Stomach smooth muscle (tissue), 2 donors: Measurements from ENCODE around the gene ADAM19.
A peak's percentile ranks its signal among the peaks of the same experiment; 100 is the strongest.

Experiments used
- H3K27ac ChIP-seq: one replicate; pipeline ENCODE4 v1.7.0; 2013; ENCODE audit warnings: mild to moderate bottlenecking, low read length, inconsistent platforms
- H3K27me3 ChIP-seq, 2 donors: one replicate each; pipeline ENCODE4 v1.7.0; 2013; ENCODE audit warnings: low read length in 2 of 2; ENCODE audit not compliant: insufficient read depth in 2 of 2, control insufficient read depth in 1 of 2
- H3K36me3 ChIP-seq, 2 donors: one replicate each; pipeline ENCODE4 v1.7.0; 2013; ENCODE audit warnings: low read length in 2 of 2; ENCODE audit not compliant: control insufficient read depth in 2 of 2, insufficient read depth in 2 of 2
- H3K4me1 ChIP-seq: one replicate; pipeline ENCODE4 v1.7.0; 2013; ENCODE audit warnings: low read length; ENCODE audit not compliant: control insufficient read depth, insufficient read depth
- H3K4me3 ChIP-seq, 2 donors: one replicate each; pipeline ENCODE4 v1.7.0; 2013; ENCODE audit warnings: low read length in 2 of 2
- H3K9ac ChIP-seq, 2 donors: one replicate each; pipeline ENCODE4 v1.7.0; 2013; ENCODE audit warnings: low read length in 2 of 2, mild to moderate bottlenecking in 1 of 2
- H3K9me3 ChIP-seq, 2 donors: one replicate each; pipeline ENCODE4 v1.7.0; 2013; ENCODE audit warnings: low read length in 2 of 2; ENCODE audit not compliant: control insufficient read depth in 2 of 2
- donor health status: healthy.
- donor health status: Pancreatic carcinoma.

Gene ADAM19

GRCh38 chr5:157594257-157594656 lies 18.7 kb upstream of the ADAM19 start:
- Histone ChIP-seq H3K4me1 (no peaks in the 10 kb centered on the region), H3K27me3 (no peaks in the 10 kb centered on the region), H3K9ac (no peak overlapping the region), H3K27ac (no peak overlapping the region), H3K4me3 (no peak overlapping the region), H3K9me3 (no peaks in the 10 kb centered on the region), H3K36me3 (no peaks in the 10 kb centered on the region)

- no peak overlapping the region for H3K4me3 ChIP-seq
- no peaks in the 10 kb centered on the region for H3K9me3 ChIP-seq
- no peak overlapping the region for H3K27ac ChIP-seq
- H3K4me1 ChIP-seq = no peaks in the 10 kb centered on the region
- H3K27me3 ChIP-seq = no peaks in the 10 kb centered on the region
- H3K36me3 ChIP-seq = no peaks in the 10 kb centered on the region
- no peak overlapping the region for H3K9ac ChIP-seq
These were observed 17.6 kb upstream of the ADAM19 start for GRCh38 chr5:157593052-157593757.

- H3K27me3 ChIP-seq = no peaks in the 10 kb centered on the region
- no peak overlapping the region for H3K9ac ChIP-seq
- H3K4me3 ChIP-seq = no peak overlapping the region
- no peak overlapping the region for H3K27ac ChIP-seq
- no peaks in the 10 kb centered on the region for H3K4me1 ChIP-seq
- H3K36me3 ChIP-seq = no peaks in the 10 kb centered on the region
- no peaks in the 10 kb centered on the region for H3K9me3 ChIP-seq
These were observed 17.0 kb upstream of the ADAM19 start for GRCh38 chr5:157592594-157592993.

GRCh38 chr5:157590478-157590877 lies 14.9 kb upstream of the ADAM19 start:
- H3K27me3 ChIP-seq = no peaks in the 10 kb centered on the region

GRCh38 chr5:157584628-157585027 lies 9.1 kb upstream of the ADAM19 start:
- no peaks in the 10 kb centered on the region for H3K36me3 ChIP-seq
- H3K9ac ChIP-seq = no peak overlapping the region
- no peaks in the 10 kb centered on the region for H3K4me1 ChIP-seq

More at GRCh38 chr5:157590478-157590877, 14.9 kb upstream of the ADAM19 start:
- H3K4me3 ChIP-seq = no peak overlapping the region
- H3K36me3 ChIP-seq = no peaks in the 10 kb centered on the region
- no peak overlapping the region for H3K27ac ChIP-seq
- no peaks in the 10 kb centered on the region for H3K9me3 ChIP-seq
- no peak overlapping the region for H3K9ac ChIP-seq
- H3K4me1 ChIP-seq = no peaks in the 10 kb centered on the region

GRCh38 chr5:157582731-157583620 lies 7.4 kb upstream of the ADAM19 start:
- Histone ChIP-seq H3K36me3 (no peaks in the 10 kb centered on the region), H3K27ac (no peak overlapping the region), H3K27me3 (no peaks in the 10 kb centered on the region), H3K9ac (no peak overlapping the region), H3K4me1 (no peaks in the 10 kb centered on the region), H3K9me3 (no peaks in the 10 kb centered on the region), H3K4me3 (no peak overlapping the region)

More at GRCh38 chr5:157584628-157585027, 9.1 kb upstream of the ADAM19 start:
- H3K27me3 ChIP-seq = no peaks in the 10 kb centered on the region
- no peaks in the 10 kb centered on the region for H3K9me3 ChIP-seq
- H3K27ac ChIP-seq = no peak overlapping the region
- H3K4me3 ChIP-seq = no peak overlapping the region

GRCh38 chr5:157581901-157582300 lies 6.3 kb upstream of the ADAM19 start:
- Histone ChIP-seq H3K4me1 (no peaks in the 10 kb centered on the region), H3K27ac (no peak overlapping the region), H3K36me3 (no peaks in the 10 kb centered on the region), H3K27me3 (no peaks in the 10 kb centered on the region), H3K4me3 (no peak overlapping the region), H3K9me3 (no peaks in the 10 kb centered on the region), H3K9ac (no peak overlapping the region)

GRCh38 chr5:157578079-157578780 lies 2.7 kb upstream of the ADAM19 start:
- H3K9ac ChIP-seq = no peak overlapping the region
- no peaks in the 10 kb centered on the region for H3K36me3 ChIP-seq
- H3K27ac ChIP-seq = no peak overlapping the region
- H3K4me1 ChIP-seq = peaks cover 13% of the 10 kb centered on the region
- no peaks in the 10 kb centered on the region for H3K27me3 ChIP-seq
- H3K9me3 ChIP-seq = no peaks in the 10 kb centered on the region
- H3K4me3 ChIP-seq = no peak overlapping the region

GRCh38 chr5:157576678-157577077 lies 1.1 kb upstream of the ADAM19 start:
- Histone ChIP-seq H3K36me3 (no peaks in the 10 kb centered on the region), H3K4me3 (no peak overlapping the region), H3K9me3 (no peaks in the 10 kb centered on the region), H3K9ac (peak overlapping the region in 1 of 2 donors; percentile 23), H3K4me1 (peaks cover 20% of the 10 kb centered on the region), H3K27me3 (no peaks in the 10 kb centered on the region), H3K27ac (no peak overlapping the region)

- H3K9ac ChIP-seq = peak overlapping the region; percentile 87 to 93
- peaks cover 3 to 10% of the 10 kb centered on the region in 2 donors for H3K36me3 ChIP-seq
- H3K9me3 ChIP-seq = no peaks in the 10 kb centered on the region
- H3K27me3 ChIP-seq = no peaks in the 10 kb centered on the region
- peak overlapping the region; percentile 87 to 93 for H3K4me3 ChIP-seq
- peaks cover 33% of the 10 kb centered on the region for H3K4me1 ChIP-seq
- peak overlapping the region; percentile 85 for H3K27ac ChIP-seq
These were observed 857 bp downstream of the ADAM19 start for GRCh38 chr5:157574456-157575380.
